IMR-90 (cell line): ENCODE results near the gene CCDC122. TPM values are rescaled to one million over a fixed set of nuclear protein-coding genes. Genes with fewer than 3 reads are reported as not detected.

ENCODE experiments used
- ATAC-seq: fragments of 200-7000 bp; cut with Tn5 transposase; 2 replicates; pipeline ENCODE4 v1.9.1; 2020; ENCODE audit warnings: low read depth, mild to moderate bottlenecking, moderate library complexity
- BruUV-seq: library from RNA; stranded (reverse); fragments of 400-500 nt; replicated peaks from 2 replicates; lab custom pipeline; 2021; lab: Mats Ljungman, UMichigan
- CTCF ChIA-PET: fragments of 300-600 bp; formaldehyde crosslinking; extraction: SDS; loops from one replicate; lab custom pipeline; 2021; ENCODE audit warnings: antibody characterized with exemption; lab: Yijun Ruan, JAX
- POLR2A ChIA-PET: fragments of 300-600 bp; sonication (Branson Sonifier 250); formaldehyde crosslinking; loops from one replicate; lab custom pipeline; 2022; ENCODE audit warnings: antibody characterized with exemption; ENCODE audit not compliant: unreplicated experiment; lab: Charles Lee
- DNase-seq: peaks from one replicate; pipeline ENCODE4 v3.0.0; 2013
- H2AFZ ChIP-seq: replicated peaks from 2 replicates; pipeline ENCODE3; 2013; ENCODE audit warnings: low read length, mild to moderate bottlenecking; ENCODE audit not compliant: poor library complexity
- H2AK5ac ChIP-seq: 2 replicates; pipeline ENCODE4 v1.6.1; 2013; ENCODE audit warnings: low read depth, low read length, inconsistent platforms
- H2AK9ac ChIP-seq: replicated peaks from 2 replicates; pipeline ENCODE3; 2013; ENCODE audit warnings: mild to moderate bottlenecking, low read depth, low read length, moderate library complexity; ENCODE audit not compliant: poor library complexity
- H2BK120ac ChIP-seq: 2 replicates; pipeline ENCODE4 v1.6.1; 2013; ENCODE audit warnings: low read depth, low read length, inconsistent platforms
- H2BK15ac ChIP-seq: 3 replicates; pipeline ENCODE4 v1.6.1; 2013; ENCODE audit warnings: low read depth, low read length, inconsistent platforms
- H2BK20ac ChIP-seq: 2 replicates; pipeline ENCODE4 v1.6.1; 2013; ENCODE audit warnings: low read depth, mild to moderate bottlenecking, inconsistent platforms, low read length, moderate library complexity
- H2BK5ac ChIP-seq: 2 replicates; pipeline ENCODE4 v1.6.1; 2013; ENCODE audit warnings: mild to moderate bottlenecking, low read depth, low read length, inconsistent platforms; ENCODE audit not compliant: poor library complexity, severe bottlenecking
- H3K14ac ChIP-seq: replicated peaks from 2 replicates; pipeline ENCODE4 v1.6.1; 2013; ENCODE audit warnings: low read depth, low read length, inconsistent platforms
- H3K18ac ChIP-seq: 2 replicates; pipeline ENCODE4 v1.6.1; 2013; ENCODE audit warnings: low read depth, low read length, control low read depth
- H3K23ac ChIP-seq: 2 replicates; pipeline ENCODE4 v1.6.1; 2013; ENCODE audit warnings: low read depth, low read length, inconsistent platforms
- H3K27ac ChIP-seq: 2 replicates; pipeline ENCODE4 v1.5.1; 2013; ENCODE audit warnings: mild to moderate bottlenecking, control low read depth, low read length; ENCODE audit not compliant: insufficient read depth
- H3K27me3 ChIP-seq: 2 replicates; pipeline ENCODE4 v1.6.1; 2013; ENCODE audit warnings: low read length; ENCODE audit not compliant: control insufficient read depth, insufficient read depth
- H3K36me3 ChIP-seq: 2 replicates; pipeline ENCODE4 v1.6.1; 2013; ENCODE audit warnings: low read length, mixed read lengths; ENCODE audit not compliant: control insufficient read depth, insufficient read depth
- H3K4ac ChIP-seq: 2 replicates; pipeline ENCODE4 v1.6.1; 2013; ENCODE audit warnings: low read depth, low read length, inconsistent platforms
- H3K4me1 ChIP-seq: 2 replicates; pipeline ENCODE4 v1.6.1; 2013; ENCODE audit warnings: low read length, mixed read lengths; ENCODE audit not compliant: control insufficient read depth, insufficient read depth
- H3K4me2 ChIP-seq: 2 replicates; pipeline ENCODE4 v1.6.1; 2013; ENCODE audit warnings: low read depth, mild to moderate bottlenecking, control low read depth, low read length, moderate library complexity
- H3K4me3 ChIP-seq: 2 replicates; pipeline ENCODE4 v1.5.1; 2013; ENCODE audit warnings: low read depth, mild to moderate bottlenecking, control low read depth, low read length, moderate library complexity; ENCODE audit not compliant: insufficient read depth
- H3K56ac ChIP-seq: 2 replicates; pipeline ENCODE4 v1.6.1; 2013; ENCODE audit warnings: low read length, inconsistent platforms; ENCODE audit not compliant: insufficient read depth; ENCODE audit errors: extremely low read depth
- H3K79me1 ChIP-seq, 2 experiments: 2 replicates each; pipeline ENCODE4 v1.6.1; 2013; ENCODE audit warnings: low read length in 2 of 2, inconsistent platforms in 1 of 2, low read depth in 1 of 2
- H3K9ac ChIP-seq: 2 replicates; pipeline ENCODE4 v1.6.1; 2013; ENCODE audit warnings: low read depth, low read length, control low read depth
- H3K9me1 ChIP-seq: 2 replicates; pipeline ENCODE4 v1.6.1; 2013; ENCODE audit warnings: low read length, inconsistent platforms; ENCODE audit not compliant: insufficient read depth
- H3K9me3 ChIP-seq: 2 replicates; pipeline ENCODE4 v1.6.1; 2013; ENCODE audit warnings: low read length; ENCODE audit not compliant: control insufficient read depth, insufficient read depth
- H4K20me1 ChIP-seq: 2 replicates; pipeline ENCODE4 v1.6.1; 2013; ENCODE audit warnings: low read length, inconsistent platforms; ENCODE audit not compliant: insufficient read depth
- H4K5ac ChIP-seq: 2 replicates; pipeline ENCODE4 v1.6.1; 2013; ENCODE audit warnings: mild to moderate bottlenecking, low read depth, low read length, control low read depth
- H4K8ac ChIP-seq, 2 experiments: 2 replicates each; pipeline ENCODE4 v1.6.1; 2013; ENCODE audit warnings: low read depth in 2 of 2, low read length in 2 of 2, control low read depth in 1 of 2, inconsistent platforms in 1 of 2
- H4K91ac ChIP-seq: 2 replicates; pipeline ENCODE4 v1.6.1; 2013; ENCODE audit warnings: low read depth, low read length, inconsistent platforms; ENCODE audit not compliant: insufficient read depth
- BHLHE40 ChIP-seq: fragments of 150-350 bp; IDR thresholded peaks from 2 replicates; pipeline ENCODE4 v1.6.1; 2016; ENCODE audit warnings: mild to moderate bottlenecking, low read depth, low read length
- ELK1 ChIP-seq: fragments of 150-350 bp; IDR thresholded peaks from 2 replicates; pipeline ENCODE4 v1.6.1; 2016; ENCODE audit warnings: low read depth, mild to moderate bottlenecking, low read length, moderate library complexity, borderline replicate concordance
- FOS ChIP-seq: fragments of 150-350 bp; IDR thresholded peaks from 2 replicates; pipeline ENCODE4 v1.6.1; 2016; ENCODE audit warnings: low read depth, low read length
- MXI1 ChIP-seq: IDR thresholded peaks from 2 replicates; pipeline ENCODE4 v1.6.1; 2012; ENCODE audit warnings: low read depth, mild to moderate bottlenecking, low read length, moderate library complexity, borderline replicate concordance
- NFE2L2 ChIP-seq: fragments of 150-350 bp; IDR thresholded peaks from 2 replicates; pipeline ENCODE4 v1.6.1; 2016; ENCODE audit warnings: low read depth, mild to moderate bottlenecking, low read length
- POLR2A ChIP-seq: IDR thresholded peaks from 2 replicates; pipeline ENCODE4 v1.6.1; 2012; ENCODE audit warnings: mild to moderate bottlenecking, low read depth, low read length
- dilution Hi-C: fragments of 300-500 bp; cut with HindIII; formaldehyde crosslinking; loops from one replicate; pipeline ENCODE4 v1.14.3; 2018; ENCODE audit warnings: low sequenced_read_pairs; ENCODE audit not compliant: unreplicated experiment
- in situ Hi-C: fragments of 300-500 bp; cut with MboI; formaldehyde crosslinking; loops from 3 replicates; pipeline ENCODE4 v1.14.3; 2019; ENCODE audit warnings: low sequenced_read_pairs, inconsistent platforms, mixed read lengths
- intact Hi-C: fragments of 100-400 bp; cut with micrococcal nuclease; formaldehyde crosslinking; loops from 2 replicates; pipeline ENCODE4 v1.10.0; 2022
- polyA plus RNA-seq, 3 experiments: library from polyadenylated mRNA; depleted of rRNA; stranded (reverse); fragments of >200 nt; gene quantifications; 2 replicates each; pipeline ENCODE4 v1.2.3, GENCODE V29; 2012; ENCODE audit warnings: low replicate concordance in 1 of 3
- total RNA-seq: library from RNA; depleted of rRNA; stranded (reverse); fragments of >200 nt; gene quantifications from 2 replicates; pipeline ENCODE4 v1.2.3, GENCODE V29; 2012

CCDC122 gene
- total and polyA plus RNA-seq, 2 of the 4 experiments (the other 2 are of a cell fraction): 0.70 to 0.72 TPM

DNA sequence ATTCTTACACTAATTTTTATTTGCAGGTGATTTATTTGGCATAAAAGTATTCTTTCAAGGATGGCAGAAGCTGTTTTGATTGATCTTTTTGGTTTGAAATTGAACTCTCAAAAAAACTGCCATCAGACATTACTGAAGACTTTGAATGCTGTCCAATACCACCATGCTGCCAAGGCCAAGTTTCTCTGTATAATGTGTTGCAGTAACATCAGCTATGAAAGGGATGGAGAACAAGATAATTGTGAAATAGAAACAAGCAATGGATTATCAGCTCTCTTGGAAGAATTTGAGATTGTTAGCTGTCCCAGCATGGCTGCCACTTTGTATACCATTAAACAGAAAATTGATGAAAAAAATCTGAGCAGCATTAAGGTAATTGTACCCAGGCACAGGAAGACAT is 1.4 kb upstream of the CCDC122 start:
- Histone ChIP-seq H3K4me2 (no peak overlapping the region), H3K79me1 (peaks cover 0 to 16% of the 10 kb centered on the region in 2 experiments; a peak in 3 of 4 replicates), H4K8ac (no peak overlapping the region), H4K91ac (no peak overlapping the region), H3K4me1 (peaks cover 12% of the 10 kb centered on the region), H3K27ac (no peak overlapping the region), H2AK5ac (no peak overlapping the region), H2BK120ac (no peak overlapping the region), H3K18ac (no peak overlapping the region), H3K9me3 (no peaks in the 10 kb centered on the region), H2AK9ac (no peak overlapping the region), H3K4ac (no peak overlapping the region), H3K56ac (no peak overlapping the region), H3K9ac (no peak overlapping the region), H4K5ac (no peak overlapping the region), H3K9me1 (peaks cover 6% of the 10 kb centered on the region), H4K20me1 (no peaks in the 10 kb centered on the region), H2BK5ac (no peak overlapping the region), H3K27me3 (no peaks in the 10 kb centered on the region), H2AFZ (no peak overlapping the region), H3K4me3 (no peak overlapping the region), H3K23ac (no peak overlapping the region), H2BK20ac (no peak overlapping the region), H3K36me3 (no peaks in the 10 kb centered on the region), H3K14ac (no peak overlapping the region), H2BK15ac (no peak overlapping the region)
- no peak for DNase-seq
- no peak for TF ChIP-seq NFE2L2
- no peak for TF ChIP-seq BHLHE40
- no peak for TF ChIP-seq POLR2A
- TF ChIP-seq ELK1: no peak
- no peak for TF ChIP-seq MXI1
- no peak for TF ChIP-seq FOS
- POLR2A ChIA-PET: no interaction called here
- dilution Hi-C loops (no loop called here), intact Hi-C loops (no loop called here), in situ Hi-C loops (no loop called here)
- no peak for ATAC-seq
- CTCF ChIA-PET: no interaction called here
- BruUV-seq: no TSS peak
